Stimulated activated CD4-positive, alpha-beta T cell treated with anti-CD3 and anti-CD28 coated beads, Interleukin-4, amount 100 ng/mL, for 48 hours (primary cell): ENCODE results near the gene MMP28.

Experiments
- DNase-seq, 2 donors: peaks; one replicate each; pipeline ENCODE4 v3.0.0-alpha.2; 2020; ENCODE audit warnings: low read depth in 2 of 2

MMP28 gene

GRCh38 chr17:35726127-35726952, 69.1 kb downstream of the MMP28 start:
- no peak for DNase-seq

GRCh38 chr17:35725802-35726126, 69.7 kb downstream of the MMP28 start:
- DNase-seq, result no peak

- no peak for DNase-seq
Measured at GRCh38 chr17:35725058-35725457, 70.4 kb downstream of the MMP28 start.

GRCh38 chr17:35723735-35724134, 71.7 kb downstream of the MMP28 start:
- no peak for DNase-seq

- no peak for DNase-seq
Measured at GRCh38 chr17:35717475-35717874, 78.0 kb downstream of the MMP28 start.

GRCh38 chr17:35716897-35717465, 78.5 kb downstream of the MMP28 start:
- DNase-seq, result no peak

- DNase-seq, result no peak
Measured at GRCh38 chr17:35716173-35716572, 79.3 kb downstream of the MMP28 start.
